Breast epithelium (tissue), 4 donors: ENCODE measurements around the gene OGFR. TPM values are rescaled to one million over a fixed set of nuclear protein-coding genes. Genes with fewer than 3 reads are reported as not detected.
A peak's percentile ranks its signal among the peaks of the same experiment; 100 is the strongest.

Experiments
- DNase-seq, 2 donors: peaks; one replicate each; pipeline ENCODE4 v3.0.0-alpha.2; 2019; ENCODE audit warnings: low spot score in 2 of 2
- H3K27ac ChIP-seq, 2 donors: fragments of 200-600 bp; sonication (generic) in 1 of 2; one replicate each; pipeline ENCODE4 v1.5.1; 2016 to 2019; ENCODE audit warnings: mild to moderate bottlenecking in 1 of 2
- H3K27me3 ChIP-seq, 2 donors: fragments of 200-600 bp; sonication (generic) in 1 of 2; one replicate each; pipeline versions ENCODE4 v1.5.1 to v1.6.0; 2017 to 2019; ENCODE audit warnings: control low read depth in 1 of 2, mild to moderate bottlenecking in 1 of 2
- H3K36me3 ChIP-seq: fragments of 200-600 bp; one replicate; pipeline ENCODE4 v1.5.1; 2019
- H3K4me1 ChIP-seq, 2 donors: fragments of 200-600 bp; sonication (generic); one replicate each; pipeline ENCODE4 v1.5.1; 2016 to 2019; ENCODE audit warnings: control low read depth in 1 of 2
- H3K4me3 ChIP-seq, 3 donors: fragments of 200-600 bp; sonication (generic); 1 replicate in 2 of 3; 2 replicates in 1 of 3; pipeline ENCODE4 v1.5.1; 2016 to 2019; ENCODE audit warnings: mild to moderate bottlenecking in 3 of 3, moderate library complexity in 2 of 3
- H3K9me3 ChIP-seq, 2 donors: fragments of 200-600 bp; sonication (generic) in 1 of 2; one replicate each; pipeline ENCODE4 v1.5.1; 2016 to 2019; ENCODE audit warnings: control low read depth in 1 of 2
- POLR2A ChIP-seq: fragments of 450-650 bp; IDR thresholded peaks from one replicate; pipeline ENCODE4 v1.6.1; 2016; ENCODE audit warnings: antibody characterized with exemption, mild to moderate bottlenecking, moderate library complexity
- POLR2AphosphoS5 ChIP-seq, 3 donors: sonication (generic); formaldehyde crosslinking; IDR thresholded peaks; one replicate each; pipeline ENCODE4 v1.6.1; 2017; ENCODE audit warnings: antibody characterized with exemption in 3 of 3
- intact Hi-C: fragments of 100-400 bp; cut with DNase I; formaldehyde crosslinking; loops from one replicate; pipeline ENCODE4 v1.15.1; 2023; ENCODE audit warnings: low total_unique reads
- total RNA-seq, 3 donors: library from RNA; depleted of rRNA; stranded (reverse); fragments of >200 nt; gene quantifications; one replicate each; pipeline ENCODE4 v1.1.0, GENCODE V29; 2016
- TF ChIP-seq, protein P1 (sequence below), 3 donors: fragments of 450-650 bp; IDR thresholded peaks; one replicate each; pipeline ENCODE4 v1.5.1; 2016 to 2017; ENCODE audit warnings: antibody characterized with exemption in 3 of 3, mild to moderate bottlenecking in 3 of 3, moderate library complexity in 3 of 3

Gene OGFR
- total RNA-seq, 3 donors from 2014 or later: 38.5 to 45.3 (median 44.2) TPM

DNA sequence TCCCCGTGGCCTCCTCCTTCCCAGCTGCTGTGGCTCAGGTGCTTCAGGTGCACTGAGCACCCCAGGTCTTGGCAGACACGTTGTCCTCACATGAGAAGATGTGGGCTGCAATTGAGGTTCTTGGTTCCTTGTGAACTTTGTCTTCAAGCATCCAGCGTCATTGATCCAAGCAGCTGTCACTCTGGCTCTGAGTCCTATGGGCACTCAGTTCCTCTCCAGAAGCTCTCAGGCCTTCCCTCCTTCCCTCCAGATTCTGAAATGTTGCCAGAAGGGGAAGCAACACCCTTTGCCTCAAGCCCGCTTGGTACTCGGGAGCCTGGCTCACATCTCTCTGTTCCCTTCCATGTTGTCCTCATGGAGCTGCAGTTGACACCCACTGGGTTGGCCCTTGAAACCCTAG lies 16.8 kb upstream of the OGFR start:
- DNase-seq: no peak
- intact Hi-C loops: loop anchor here (10.0 kb wide), 3 partner anchors 93 to 293 kb away; no protein-coding TSS in a partner anchor
- H3K9me3 ChIP-seq: no peaks in the 10 kb centered on the region

DNA sequence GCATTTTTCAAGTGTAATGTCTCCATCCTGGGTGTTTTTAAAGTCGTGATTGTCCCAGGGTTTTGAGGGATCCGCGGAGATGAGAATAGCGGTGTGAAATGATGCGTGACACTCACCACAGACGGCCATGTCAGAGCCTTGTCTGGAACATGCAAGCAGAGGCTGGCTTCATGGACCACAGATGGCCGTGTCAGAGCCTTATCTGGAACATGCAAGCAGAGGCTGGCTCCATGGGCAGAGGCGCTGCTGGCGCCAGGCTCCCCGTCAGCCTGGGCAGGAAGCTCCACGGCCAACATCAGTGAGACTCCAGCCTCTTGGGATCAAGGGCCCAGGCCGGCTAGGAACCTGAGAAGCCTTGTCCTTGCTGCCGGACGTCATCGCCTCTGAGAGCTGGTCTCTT lies 16.0 kb upstream of the OGFR start:
- intact Hi-C loops: loop anchor here (10.0 kb wide), 3 partner anchors 94 to 294 kb away; no protein-coding TSS in a partner anchor
- no peak overlapping the region for H3K27ac ChIP-seq
- H3K9me3 ChIP-seq: no peaks in the 10 kb centered on the region
- no peaks in the 10 kb centered on the region for H3K36me3 ChIP-seq
- TF ChIP-seq POLR2A (no peak), POLR2AphosphoS5 (IDR thresholded peaks at IDR 0.05) (no peak)
- TF ChIP-seq, protein P1, sequence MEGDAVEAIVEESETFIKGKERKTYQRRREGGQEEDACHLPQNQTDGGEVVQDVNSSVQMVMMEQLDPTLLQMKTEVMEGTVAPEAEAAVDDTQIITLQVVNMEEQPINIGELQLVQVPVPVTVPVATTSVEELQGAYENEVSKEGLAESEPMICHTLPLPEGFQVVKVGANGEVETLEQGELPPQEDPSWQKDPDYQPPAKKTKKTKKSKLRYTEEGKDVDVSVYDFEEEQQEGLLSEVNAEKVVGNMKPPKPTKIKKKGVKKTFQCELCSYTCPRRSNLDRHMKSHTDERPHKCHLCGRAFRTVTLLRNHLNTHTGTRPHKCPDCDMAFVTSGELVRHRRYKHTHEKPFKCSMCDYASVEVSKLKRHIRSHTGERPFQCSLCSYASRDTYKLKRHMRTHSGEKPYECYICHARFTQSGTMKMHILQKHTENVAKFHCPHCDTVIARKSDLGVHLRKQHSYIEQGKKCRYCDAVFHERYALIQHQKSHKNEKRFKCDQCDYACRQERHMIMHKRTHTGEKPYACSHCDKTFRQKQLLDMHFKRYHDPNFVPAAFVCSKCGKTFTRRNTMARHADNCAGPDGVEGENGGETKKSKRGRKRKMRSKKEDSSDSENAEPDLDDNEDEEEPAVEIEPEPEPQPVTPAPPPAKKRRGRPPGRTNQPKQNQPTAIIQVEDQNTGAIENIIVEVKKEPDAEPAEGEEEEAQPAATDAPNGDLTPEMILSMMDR (IDR thresholded peaks at IDR 0.05): no peak
- no peak for DNase-seq
- no peak overlapping the region for H3K4me3 ChIP-seq
- H3K4me1 ChIP-seq: no peaks in the 10 kb centered on the region
- no peaks in the 10 kb centered on the region for H3K27me3 ChIP-seq

More for the DNA sequence above, 16.8 kb upstream of the OGFR start:
- H3K27ac ChIP-seq: no peak overlapping the region
- H3K4me3 ChIP-seq: no peak overlapping the region
- H3K4me1 ChIP-seq: no peaks in the 10 kb centered on the region
- no peaks in the 10 kb centered on the region for H3K36me3 ChIP-seq
- H3K27me3 ChIP-seq: no peaks in the 10 kb centered on the region
- TF ChIP-seq, protein P1 (IDR thresholded peaks at IDR 0.05): no peak
- TF ChIP-seq POLR2A (no peak), POLR2AphosphoS5 (IDR thresholded peaks at IDR 0.05) (no peak)

DNA sequence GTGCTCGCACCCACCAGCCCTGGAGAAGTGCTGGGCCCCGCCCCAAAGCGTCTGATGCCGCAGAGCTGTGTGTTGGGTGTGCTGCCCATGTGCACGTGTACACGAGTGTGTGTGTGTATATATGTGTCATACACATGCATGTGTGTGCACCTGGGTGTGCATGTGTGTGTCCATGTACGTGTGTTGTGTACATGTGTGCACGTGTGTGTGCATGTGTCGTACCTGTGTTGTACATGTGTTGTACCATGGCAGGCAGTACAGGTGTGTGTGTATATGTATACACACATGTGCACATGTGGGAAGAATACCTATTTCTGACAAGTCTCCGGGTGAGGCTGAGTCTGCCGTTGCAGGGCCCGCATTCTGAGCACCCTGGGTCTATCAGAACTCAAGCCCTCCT lies 14.6 kb upstream of the OGFR start:
- TF ChIP-seq POLR2AphosphoS5 (IDR thresholded peaks at IDR 0.05) (no peak), POLR2A (no peak)
- TF ChIP-seq, protein P1 (IDR thresholded peaks at IDR 0.05): no peak
- no peak for DNase-seq
- Histone ChIP-seq H3K4me3 (no peak overlapping the region), H3K27me3 (no peaks in the 10 kb centered on the region), H3K9me3 (no peaks in the 10 kb centered on the region), H3K36me3 (no peaks in the 10 kb centered on the region), H3K4me1 (no peaks in the 10 kb centered on the region), H3K27ac (no peak overlapping the region)
- intact Hi-C loops: no loop called here

DNA sequence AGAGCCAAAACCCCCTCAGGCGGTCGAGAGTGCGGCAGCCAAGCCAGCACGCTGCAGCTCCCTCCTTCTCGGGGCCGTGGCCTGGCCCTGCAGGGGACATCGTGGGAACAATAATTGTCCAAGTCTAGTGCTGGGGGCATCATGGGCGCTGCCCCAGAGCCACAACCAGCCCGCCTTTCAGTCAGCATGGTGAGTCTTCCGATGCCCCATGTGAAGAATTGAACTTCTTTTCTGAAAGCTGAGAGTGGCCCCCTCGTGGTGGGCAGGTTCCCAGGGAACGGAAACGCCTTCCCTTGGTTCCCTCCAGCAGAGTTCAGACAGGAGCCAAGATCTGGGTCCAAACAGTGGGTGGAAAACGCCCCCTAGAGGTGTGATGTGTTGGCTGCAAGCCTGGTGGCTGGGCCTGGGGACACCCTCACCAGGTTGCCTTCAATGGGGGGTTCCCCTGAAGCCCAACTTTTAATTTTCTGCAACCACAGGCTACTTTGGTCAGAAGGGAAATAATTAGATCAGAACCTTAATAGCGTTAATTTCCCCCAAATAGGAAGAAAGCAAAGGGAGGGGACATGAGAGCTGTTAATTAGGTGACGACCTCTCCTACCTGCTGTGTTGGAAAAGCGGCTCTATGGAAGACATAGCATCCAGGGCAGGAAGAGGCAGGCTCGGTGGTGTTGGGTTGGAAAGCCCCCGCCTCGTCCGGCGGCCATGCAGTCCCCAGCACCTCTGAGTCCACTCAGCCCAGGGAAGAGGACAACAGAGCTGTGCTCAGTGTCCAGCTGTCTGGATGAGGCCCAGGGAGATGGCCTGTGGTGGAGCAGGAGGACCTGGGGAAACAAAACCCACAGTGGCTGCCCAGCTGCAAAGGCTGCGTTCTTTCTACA lies 13.1 kb upstream of the OGFR start:
- no peak overlapping the region for H3K4me3 ChIP-seq
- DNase-seq: peak; percentile 67 to 78
- TF ChIP-seq POLR2AphosphoS5 (IDR thresholded peaks at IDR 0.05) (peak in 1 of 3 donors; percentile 50), POLR2A (no peak)
- TF ChIP-seq, protein P1 (IDR thresholded peaks at IDR 0.05): peak; percentile 75 to 88 (median 84)
- H3K4me1 ChIP-seq: no peaks in the 10 kb centered on the region
- H3K27me3 ChIP-seq: no peaks in the 10 kb centered on the region
- H3K36me3 ChIP-seq: no peaks in the 10 kb centered on the region
- no peaks in the 10 kb centered on the region for H3K9me3 ChIP-seq
- no peak overlapping the region for H3K27ac ChIP-seq
- intact Hi-C loops: no loop called here
